HG03095 (cell line): ENCODE measurements around the gene RAD51B.

Experiments
- ATAC-seq: cut with Tn5 transposase; IDR thresholded peaks from one replicate; pipeline ENCODE4 v1.9.1; 2021; ENCODE audit warnings: moderate library complexity; ENCODE audit not compliant: unreplicated experiment

The RAD51B gene

DNA sequence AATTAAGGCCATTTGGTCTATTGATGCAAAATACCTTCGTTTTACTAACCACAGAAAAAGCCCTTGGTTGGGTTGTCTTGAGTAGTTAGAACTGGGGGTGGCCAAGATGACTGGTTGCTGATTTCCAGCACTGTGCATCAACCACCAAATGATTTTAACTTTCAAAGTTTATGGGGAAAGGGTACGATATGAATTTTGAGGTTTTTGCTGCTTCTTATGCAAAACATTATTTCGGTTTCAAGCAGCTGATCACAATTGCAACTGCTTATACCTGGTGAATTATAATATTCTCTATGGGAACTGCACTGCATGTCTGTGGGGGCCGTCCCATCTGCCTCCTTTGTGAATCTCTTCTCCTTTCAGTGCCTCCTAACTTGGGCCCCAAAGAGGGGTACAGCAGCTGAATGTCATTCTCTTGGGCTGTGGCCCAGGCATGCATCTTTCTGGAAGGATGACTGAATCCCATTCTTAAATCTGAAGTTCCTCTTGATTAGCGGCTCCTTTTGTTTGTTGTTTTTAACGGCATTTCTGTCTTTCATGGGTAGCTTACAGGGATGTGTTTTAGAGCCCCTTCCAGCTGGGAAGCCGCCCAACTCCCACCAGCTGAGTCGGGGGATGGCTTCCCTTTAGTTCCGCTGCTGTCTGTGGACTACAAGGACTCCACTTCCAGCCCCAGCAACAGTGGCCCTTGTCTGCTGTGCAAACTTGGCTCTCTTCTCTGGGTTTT, 493.5 kb downstream of the RAD51B start:
- ATAC-seq = peak; percentile 87

DNA sequence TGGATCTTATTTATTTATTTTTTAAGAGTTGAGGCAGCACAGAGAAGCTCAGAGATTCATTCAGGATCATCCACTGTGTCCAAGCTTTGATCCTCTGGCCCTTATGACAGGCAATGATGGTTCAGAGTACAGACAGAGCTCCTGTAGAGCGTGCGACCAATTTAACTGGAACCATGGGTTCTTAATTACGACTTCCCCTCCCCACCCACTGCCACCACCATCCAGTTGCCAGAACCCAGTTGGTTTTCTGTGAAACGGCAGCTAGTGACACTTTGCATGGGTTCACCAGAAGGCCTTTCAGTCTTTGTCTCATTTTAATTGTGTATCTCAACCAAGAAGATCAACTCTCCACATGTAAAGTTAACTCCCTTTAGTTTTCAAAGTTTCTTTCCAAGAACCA, 495.1 kb downstream of the RAD51B start:
- no peak for ATAC-seq

DNA sequence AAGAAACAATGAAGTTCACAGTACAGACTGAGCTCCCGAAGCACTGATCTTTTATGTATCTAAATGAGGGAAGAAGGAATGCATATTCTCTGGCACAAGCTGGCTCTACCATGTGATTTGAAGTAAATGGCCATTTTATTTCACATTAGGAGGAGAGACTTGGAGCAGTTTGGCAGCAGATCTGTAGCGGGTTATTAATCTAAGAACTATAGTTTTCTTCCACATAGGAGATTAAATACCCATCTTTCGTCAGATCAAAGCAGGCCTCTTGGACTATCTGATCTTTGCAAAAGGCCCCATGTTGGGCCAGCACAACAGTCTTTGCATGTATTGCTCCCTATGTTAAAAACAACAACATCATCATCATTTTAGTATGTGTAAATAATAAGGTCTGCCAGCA, 495.5 kb downstream of the RAD51B start:
- ATAC-seq = no peak

DNA sequence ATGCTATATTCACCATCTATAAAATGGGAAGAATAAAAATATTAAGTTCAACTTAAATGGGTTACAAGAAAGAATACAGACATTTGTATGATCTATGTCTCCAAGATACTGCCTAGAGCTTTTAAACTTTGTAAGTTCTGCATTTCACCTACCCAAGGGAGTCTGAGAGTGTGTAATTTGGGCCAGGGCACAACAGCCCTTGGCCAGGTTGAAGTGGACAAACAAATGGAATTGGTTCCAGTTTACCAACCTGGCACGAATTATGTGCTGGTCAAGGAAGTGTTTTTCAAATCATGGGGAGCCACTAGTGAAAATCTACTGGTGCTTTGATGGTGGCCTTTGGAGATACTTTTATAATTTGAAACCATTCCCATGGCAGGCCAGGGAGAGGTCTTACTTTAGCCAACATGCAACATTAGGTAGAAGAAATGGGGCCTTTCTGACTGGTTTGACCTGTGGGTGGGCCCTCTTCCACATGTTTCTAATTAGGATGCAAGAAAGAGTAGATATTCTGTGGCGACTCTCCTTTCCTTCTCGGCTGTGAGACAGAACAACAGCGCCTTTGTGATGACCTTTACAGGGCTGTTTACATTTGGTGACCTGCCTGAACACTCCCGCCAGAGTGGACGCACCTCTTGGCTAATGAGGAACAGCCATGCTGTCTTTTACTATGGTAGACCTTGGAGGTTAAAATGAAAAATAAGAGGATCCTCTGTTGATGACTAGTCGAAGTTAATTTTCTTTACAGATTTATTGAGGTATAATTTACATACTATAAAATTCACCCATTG, 496.7 kb downstream of the RAD51B start:
- no peak for ATAC-seq

DNA sequence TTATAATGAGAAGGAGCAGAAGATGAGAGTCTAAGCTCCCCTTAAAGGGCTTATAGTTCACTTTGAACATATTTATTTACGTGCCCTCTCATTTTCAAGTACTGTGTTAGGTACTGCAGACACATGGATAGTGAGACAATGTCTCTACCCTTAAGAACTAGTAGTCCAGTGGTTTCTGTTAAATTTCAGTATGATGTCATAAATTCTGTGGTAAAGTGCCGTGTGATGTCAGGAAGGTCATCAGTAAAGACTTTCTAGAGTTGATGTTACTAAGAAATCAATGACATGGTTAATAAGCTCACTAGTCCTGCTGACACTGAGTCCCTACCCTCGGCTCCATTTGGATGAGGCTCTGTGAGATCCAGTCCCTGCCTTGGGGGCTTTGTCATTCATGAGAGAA, 497.7 kb downstream of the RAD51B start:
- ATAC-seq = no peak

DNA sequence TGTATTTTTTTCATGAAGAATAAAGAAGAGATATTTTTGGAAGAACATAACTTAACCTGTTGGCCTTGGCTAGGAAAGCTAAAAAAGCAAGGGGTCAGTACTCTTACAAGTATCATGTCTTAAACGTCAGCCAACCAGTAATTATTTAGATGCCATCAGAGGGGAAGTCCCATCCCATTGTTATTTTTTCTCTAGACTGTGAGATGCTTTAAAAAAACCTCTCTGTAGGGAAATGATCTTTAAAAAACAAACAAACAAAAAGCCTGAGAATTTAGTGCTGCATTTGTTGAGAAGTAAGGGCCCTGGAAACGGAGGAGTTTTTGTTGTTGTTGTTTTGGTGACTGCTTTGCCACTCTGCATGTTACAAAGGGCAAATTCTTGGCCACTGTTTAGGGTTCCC, 499.2 kb downstream of the RAD51B start:
- no peak for ATAC-seq

DNA sequence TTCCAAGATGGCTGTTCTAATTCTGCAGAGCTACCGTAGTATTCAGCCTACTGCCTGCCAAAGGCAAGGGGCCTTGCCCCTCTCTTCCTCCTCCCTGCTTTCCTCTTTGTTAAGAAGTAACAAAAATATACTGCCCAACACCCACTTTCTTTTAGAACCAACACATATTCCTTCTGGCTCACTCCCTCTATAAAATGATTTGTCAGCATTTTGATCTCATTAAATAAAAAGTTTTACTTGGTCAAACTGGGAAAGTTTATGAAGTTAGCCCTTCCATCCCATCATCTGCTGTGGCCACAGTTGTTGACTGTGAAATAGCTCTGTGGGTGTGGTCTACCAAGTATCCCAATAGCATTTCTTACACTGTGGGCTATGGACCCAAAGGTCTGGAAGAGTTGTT, 500.9 kb downstream of the RAD51B start:
- no peak for ATAC-seq

DNA sequence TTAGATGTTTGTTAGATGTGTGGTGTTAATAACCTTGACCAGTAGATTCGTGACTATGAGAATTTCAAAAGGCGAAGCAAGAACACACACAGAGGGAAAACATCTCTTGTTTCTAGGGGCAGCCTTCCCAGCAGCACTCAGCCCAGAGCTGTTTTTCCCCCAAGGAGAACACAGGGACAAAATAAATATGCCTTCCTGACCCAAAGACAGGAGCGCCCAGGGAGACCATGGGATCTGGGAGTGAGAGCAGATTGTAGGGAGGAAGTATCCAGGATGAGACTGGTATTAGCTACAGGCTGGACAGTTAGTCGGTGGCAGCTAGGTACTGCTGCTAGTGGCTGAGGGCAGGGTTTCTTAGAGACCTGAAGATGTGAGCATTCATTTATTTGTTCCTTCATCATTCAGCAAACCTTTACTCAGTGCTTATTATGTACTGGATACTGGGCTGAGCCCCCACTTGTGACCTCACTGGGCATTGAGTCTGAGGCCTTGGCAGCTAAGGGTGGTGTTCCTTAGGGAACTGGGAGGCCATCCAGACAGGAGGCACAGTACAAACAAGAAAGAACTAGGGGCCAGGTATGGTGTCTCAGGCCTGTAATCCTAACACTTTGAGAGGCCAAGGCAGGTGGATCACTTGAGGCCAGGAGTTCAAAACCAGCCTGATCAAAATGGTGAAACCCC, 503.5 kb downstream of the RAD51B start:
- ATAC-seq = no peak

DNA sequence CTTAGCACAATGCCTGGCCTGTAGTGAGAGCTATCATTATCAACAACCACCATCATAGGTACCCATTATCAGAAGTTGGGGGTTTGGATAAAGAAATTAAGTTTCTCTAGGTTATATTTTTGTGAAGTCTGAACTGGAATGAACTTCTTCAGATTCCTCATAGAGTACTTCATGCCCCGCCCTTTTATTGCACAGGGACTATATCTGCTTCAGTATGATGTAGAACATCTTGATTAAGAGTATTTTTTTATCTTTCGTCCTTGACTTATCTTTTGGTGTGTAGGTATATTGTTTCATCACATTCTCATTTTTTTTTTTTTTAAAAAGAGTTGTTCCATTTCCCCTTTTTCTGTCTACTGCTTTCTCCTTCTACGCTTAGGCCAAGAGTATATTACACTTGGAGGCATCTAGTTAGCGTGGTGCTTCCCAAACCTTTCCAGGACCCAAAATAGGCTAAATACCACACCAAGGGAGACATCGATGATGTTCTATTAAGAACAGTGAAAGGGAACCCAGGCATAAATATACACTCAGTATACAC, 505.8 kb downstream of the RAD51B start:
- no peak for ATAC-seq

DNA sequence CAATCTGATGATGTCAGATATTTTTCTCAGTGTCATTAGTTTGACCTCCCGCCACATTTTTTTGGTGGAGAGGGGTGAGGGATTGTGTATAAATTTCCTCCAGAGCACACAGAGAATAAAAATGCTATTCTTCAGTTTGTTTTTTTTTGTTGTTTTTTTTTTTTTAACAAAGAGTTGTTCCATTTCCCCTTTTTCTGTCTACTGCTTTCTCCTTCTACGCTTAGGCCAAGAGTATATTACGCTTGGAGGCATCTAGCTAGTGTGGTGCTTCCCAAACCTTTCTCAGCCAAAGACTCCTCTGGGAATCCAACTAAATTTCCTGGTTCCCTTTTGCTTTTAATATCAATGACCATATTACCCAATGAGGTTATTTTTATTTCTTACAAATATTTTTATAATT, 507.7 kb downstream of the RAD51B start:
- ATAC-seq = no peak

DNA sequence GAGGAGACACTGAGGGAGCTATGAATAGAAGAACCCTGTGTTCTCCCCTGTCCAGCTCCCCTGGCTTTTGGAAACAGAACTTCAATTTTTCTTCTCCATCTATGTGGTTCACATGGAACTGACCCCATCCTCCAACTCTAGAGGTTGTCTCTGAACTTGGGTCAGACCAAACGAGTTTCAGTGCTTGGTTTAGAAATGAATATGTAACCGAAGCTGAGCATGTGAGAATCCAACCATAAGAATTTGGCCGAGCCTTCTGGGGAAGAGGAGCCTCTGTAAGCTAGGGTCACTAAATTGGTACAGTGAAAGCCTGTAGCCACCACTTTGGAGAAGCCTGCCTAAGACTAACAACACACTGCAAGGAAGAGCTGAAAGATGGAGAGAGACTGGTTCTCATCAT, 508.9 kb downstream of the RAD51B start:
- ATAC-seq = no peak

DNA sequence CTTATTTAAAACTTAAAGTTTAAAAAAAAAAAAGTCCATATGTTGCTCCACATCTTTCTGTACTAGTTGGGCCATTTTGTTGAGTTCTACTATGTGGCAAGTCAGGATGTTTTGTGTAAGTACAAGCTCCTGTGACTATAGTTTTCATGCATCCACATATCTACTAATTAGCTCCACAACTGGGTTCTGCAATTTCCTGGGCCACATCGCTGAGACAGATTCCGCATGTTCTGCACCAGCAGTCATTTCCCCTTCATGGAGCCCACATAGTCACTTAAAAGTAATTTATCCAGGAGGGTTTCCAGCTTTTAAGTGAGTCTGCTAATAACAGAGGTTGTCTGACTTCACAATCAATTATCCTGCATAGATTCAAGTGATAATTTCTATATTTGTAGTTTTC, 511.8 kb downstream of the RAD51B start:
- no peak for ATAC-seq

DNA sequence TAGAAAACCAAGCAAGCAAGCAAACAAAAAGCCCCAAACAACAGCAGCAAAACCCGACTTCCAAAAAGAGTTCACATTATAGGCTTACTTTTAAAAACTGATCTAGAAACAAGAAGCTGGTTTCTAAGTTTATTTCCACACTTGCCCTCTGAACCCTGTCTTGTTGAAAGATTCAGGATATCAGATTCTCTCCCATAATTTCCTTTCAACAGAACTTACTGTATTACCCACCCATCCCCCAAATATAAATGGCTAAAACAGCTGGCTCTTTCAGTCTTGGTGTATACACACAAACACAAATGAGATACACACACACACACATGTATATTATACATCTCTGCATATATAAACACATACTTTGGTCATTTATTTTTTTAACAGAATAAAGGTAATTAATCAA, 512.4 kb downstream of the RAD51B start:
- no peak for ATAC-seq

DNA sequence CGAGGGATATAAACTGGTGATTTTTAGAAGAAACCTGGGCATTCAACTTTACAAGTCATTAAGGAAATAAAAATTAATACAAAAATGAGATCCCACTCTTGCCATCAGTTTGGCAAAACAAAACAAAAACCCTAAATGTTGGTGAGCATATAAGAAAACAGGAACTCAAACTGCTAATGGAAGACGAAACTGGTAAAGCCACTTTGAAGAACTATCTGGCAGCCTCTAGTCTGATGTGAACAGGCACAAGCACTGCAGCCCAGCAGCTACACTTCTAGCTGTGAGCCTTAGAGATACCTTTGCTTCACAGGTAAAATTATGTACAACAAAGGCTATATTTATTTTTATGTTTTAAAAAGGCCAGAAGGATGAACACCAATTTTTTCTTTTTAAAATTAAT, 513.7 kb downstream of the RAD51B start:
- ATAC-seq = no peak

DNA sequence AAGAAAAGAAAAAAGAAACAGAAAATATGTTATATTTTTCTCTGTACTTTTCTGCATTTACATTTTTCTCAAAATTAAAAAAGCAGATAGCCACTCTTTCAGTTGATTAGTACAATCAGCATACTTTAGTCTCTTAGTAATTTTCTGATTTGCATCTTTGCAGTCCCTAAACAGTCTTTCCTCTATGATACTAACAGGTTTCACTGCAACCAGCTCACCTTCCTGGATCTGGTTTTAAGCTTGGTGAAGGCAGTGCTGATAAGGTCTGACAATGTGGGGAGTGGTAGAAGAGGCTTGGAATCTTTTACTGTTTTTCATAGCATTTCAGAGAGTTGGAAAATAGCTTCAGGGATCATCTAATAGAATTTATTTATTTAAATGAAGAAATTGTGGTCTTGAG, 515.7 kb downstream of the RAD51B start:
- ATAC-seq = no peak

DNA sequence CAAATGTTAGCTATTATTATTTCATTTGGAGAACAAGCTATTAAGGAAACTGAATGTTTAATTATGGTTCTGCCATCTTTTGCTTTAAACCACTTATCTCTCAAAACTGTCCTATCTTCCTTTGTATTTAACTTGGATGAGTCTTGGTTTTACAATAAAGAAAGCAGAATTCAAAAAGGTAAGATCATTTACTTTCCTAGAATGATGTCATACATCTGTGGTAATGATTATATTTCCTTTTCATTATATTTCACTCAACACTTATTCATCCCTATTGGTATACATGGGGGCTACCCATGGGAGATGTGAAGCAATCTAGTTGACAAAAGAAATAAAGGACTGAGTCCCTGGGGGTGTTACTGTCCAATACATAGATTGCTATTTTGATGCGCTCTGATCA, 516.6 kb downstream of the RAD51B start:
- ATAC-seq = no peak

DNA sequence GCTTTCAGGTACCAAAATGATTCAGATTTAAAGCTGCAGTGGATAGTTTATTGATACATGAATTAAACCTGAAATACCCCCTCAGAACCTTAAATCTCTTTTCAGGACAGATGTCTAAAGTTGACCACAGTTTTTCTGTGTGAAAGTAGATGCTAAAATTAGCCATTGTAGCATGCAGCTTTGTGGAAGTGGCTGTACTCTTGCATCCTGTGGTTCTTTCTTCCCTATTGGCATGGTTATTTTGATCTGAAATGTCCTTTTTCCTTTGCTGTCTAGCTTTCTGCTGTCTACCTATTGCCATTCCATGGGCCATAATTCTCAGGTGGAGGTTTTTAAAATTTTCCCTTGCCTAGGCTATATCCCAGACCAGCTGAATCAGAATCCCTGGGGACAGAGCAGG, 517.7 kb downstream of the RAD51B start:
- no peak for ATAC-seq

DNA sequence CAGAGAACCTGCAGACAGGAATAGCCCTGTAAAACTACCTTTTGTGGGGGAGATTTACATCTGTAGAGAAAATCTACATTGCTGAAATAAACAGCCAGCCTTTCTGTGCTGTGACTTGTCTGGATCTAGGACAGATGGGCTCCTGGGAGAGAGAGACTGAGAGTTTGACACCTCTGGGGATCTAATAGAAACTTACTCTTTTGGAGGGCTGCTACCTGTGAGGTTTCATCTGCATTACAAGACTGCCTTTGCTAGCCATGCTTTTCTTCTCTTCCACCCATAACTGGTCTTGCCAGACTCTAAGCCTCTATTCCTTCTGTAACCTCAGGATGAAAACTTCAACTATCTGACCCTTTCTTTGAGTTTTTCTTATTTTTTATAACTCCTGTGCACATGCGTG, 520.7 kb downstream of the RAD51B start:
- no peak for ATAC-seq

DNA sequence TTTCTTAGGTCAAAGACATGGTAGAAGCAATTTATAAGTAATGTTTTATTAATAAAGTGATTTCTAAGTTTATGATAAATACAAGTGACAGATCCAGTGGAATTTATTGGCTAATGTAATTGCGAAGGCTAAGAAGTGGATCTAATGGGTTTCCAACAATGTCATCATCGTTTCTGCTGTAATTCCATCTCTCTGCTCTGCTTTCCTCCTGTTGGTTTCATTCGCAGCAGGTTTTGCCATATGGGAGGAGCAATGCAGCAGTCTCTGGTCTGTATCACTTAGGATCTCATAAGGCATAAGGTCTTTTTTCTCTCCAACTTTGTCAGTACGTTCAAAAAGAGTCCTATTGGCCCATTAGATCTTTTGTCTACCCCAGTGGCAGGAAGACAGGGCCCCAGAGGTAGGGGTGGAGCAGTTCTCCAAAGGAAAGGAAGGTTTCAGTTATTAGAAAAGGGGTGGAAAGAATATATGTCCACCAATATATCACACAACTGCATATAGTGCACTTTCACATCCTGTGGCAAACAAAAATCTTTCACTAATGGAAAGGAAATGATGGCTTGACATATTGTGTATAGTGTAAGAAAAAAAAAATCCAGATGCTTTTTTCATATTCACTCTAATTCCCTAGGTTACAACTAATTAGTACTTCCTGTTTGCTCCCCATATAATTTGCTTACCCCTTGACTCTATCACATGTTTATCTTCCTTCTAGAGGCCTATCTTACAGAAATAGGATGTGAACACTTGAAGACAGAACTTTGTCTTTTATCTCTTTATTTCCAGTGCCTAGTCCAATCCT, 522.0 kb downstream of the RAD51B start:
- peak; percentile 54 for ATAC-seq

DNA sequence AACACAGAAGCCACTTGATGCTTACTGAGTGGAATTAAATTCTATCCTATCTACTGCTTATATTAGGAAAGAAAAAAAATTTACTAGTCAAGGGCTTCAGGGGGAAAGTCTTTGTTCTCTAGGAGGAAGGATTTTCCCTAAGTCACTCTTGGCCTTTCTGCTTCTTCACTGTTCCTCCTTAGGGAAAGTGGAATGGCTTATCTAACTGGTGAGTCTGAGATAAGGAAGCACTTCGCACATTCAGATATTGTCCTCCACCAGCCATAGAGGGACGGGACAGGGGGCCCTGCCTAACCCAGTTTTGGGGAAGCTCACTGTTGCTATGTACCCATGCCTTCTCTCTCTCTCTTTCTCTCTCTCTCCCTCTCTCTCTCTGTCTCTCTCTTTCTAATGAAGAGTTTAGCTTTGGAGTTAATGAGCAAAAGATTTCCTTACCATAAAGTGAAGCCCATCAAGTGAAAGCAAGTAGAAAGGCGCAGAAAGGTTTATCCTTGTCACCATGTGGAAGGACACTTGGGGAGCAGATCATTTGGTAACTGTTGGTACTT, 522.7 kb downstream of the RAD51B start:
- no peak for ATAC-seq
